Neuronal stem cell (in vitro differentiated cells): ENCODE data around the gene APOC1.

Experiments
- DNase-seq: peaks from one replicate; pipeline ENCODE4 v3.0.0-alpha.2; 2013; ENCODE audit warnings: low spot score
- H2AFZ ChIP-seq: one replicate; pipeline ENCODE4 v1.6.1; 2013; ENCODE audit warnings: mild to moderate bottlenecking, low read length, inconsistent platforms
- H2AK5ac ChIP-seq: 2 replicates; pipeline ENCODE4 v1.6.1; 2013; ENCODE audit warnings: low read depth, mild to moderate bottlenecking, inconsistent platforms, low read length, moderate library complexity, mixed read lengths
- H2BK120ac ChIP-seq: 2 replicates; pipeline ENCODE4 v1.6.1; 2013; ENCODE audit warnings: low read depth, mild to moderate bottlenecking, inconsistent platforms, low read length, moderate library complexity, mixed read lengths
- H2BK12ac ChIP-seq: one replicate; pipeline ENCODE4 v1.6.1; 2013; ENCODE audit warnings: low read length, inconsistent platforms
- H2BK15ac ChIP-seq: 2 replicates; pipeline ENCODE4 v1.6.1; 2013; ENCODE audit warnings: mild to moderate bottlenecking, low read length, inconsistent platforms, mixed read lengths
- H2BK5ac ChIP-seq: one replicate; pipeline ENCODE4 v1.6.1; 2013; ENCODE audit warnings: inconsistent platforms, mild to moderate bottlenecking, low read length, moderate library complexity
- H3K14ac ChIP-seq: one replicate; pipeline ENCODE4 v1.6.1; 2013; ENCODE audit warnings: low read length, inconsistent platforms
- H3K18ac ChIP-seq: 2 replicates; pipeline ENCODE4 v1.6.1; 2013; ENCODE audit warnings: low read length, inconsistent platforms
- H3K23ac ChIP-seq: 2 replicates; pipeline ENCODE4 v1.6.1; 2013; ENCODE audit warnings: low read depth, mild to moderate bottlenecking, mixed read lengths, low read length, inconsistent platforms; ENCODE audit not compliant: poor library complexity
- H3K27ac ChIP-seq: replicated peaks from 3 replicates; pipeline ENCODE4 v1.5.1; 2013; ENCODE audit warnings: low read length, inconsistent platforms
- H3K27me3 ChIP-seq, 3 experiments: 2 replicates each; pipeline ENCODE4 v1.6.1; 2013; ENCODE audit warnings: low read length in 3 of 3, mild to moderate bottlenecking in 2 of 3, inconsistent platforms in 1 of 3, low read depth in 1 of 3, mixed read lengths in 1 of 3, moderate library complexity in 1 of 3; ENCODE audit not compliant: control insufficient read depth in 3 of 3, insufficient read depth in 3 of 3
- H3K36me3 ChIP-seq, 2 donors: replicated peaks in 1 of 2; 2 replicates each; pipeline ENCODE4 v1.6.1; 2013; ENCODE audit warnings: low read length in 2 of 2; ENCODE audit not compliant: control insufficient read depth in 2 of 2, insufficient read depth in 2 of 2
- H3K4ac ChIP-seq: 2 replicates; pipeline ENCODE4 v1.6.1; 2013; ENCODE audit warnings: inconsistent platforms, mild to moderate bottlenecking, low read length, moderate library complexity
- H3K4me1 ChIP-seq, 2 donors: 1 replicate in 1 of 2; 2 replicates in 1 of 2; pipeline ENCODE4 v1.6.1; 2013; ENCODE audit warnings: low read length in 2 of 2, low read depth in 1 of 2; ENCODE audit not compliant: control insufficient read depth in 2 of 2, insufficient read depth in 1 of 2
- H3K4me2 ChIP-seq: one replicate; pipeline ENCODE4 v1.6.1; 2013; ENCODE audit warnings: mild to moderate bottlenecking, low read length, inconsistent platforms; ENCODE audit not compliant: insufficient read depth, poor library complexity, severe bottlenecking
- H3K4me3 ChIP-seq, 2 donors: 2 replicates each; pipeline ENCODE4 v1.5.1; 2013; ENCODE audit warnings: low read length in 2 of 2, mild to moderate bottlenecking in 2 of 2, inconsistent platforms in 1 of 2, moderate library complexity in 1 of 2
- H3K79me1 ChIP-seq: one replicate; pipeline ENCODE4 v1.6.1; 2013; ENCODE audit warnings: low read depth, mild to moderate bottlenecking, inconsistent platforms, low read length, moderate library complexity
- H3K9ac ChIP-seq: one replicate; pipeline ENCODE4 v1.6.1; 2013; ENCODE audit warnings: mild to moderate bottlenecking, low read depth, low read length, inconsistent platforms; ENCODE audit not compliant: poor library complexity
- H3K9me3 ChIP-seq, 2 donors: replicated peaks in 1 of 2; 2 replicates each; pipeline versions ENCODE3 to v1.6.1; 2013; ENCODE audit warnings: low read length in 2 of 2, mild to moderate bottlenecking in 2 of 2, inconsistent platforms in 1 of 2, low read depth in 1 of 2, mixed read lengths in 1 of 2, moderate library complexity in 1 of 2; ENCODE audit not compliant: control insufficient read depth in 2 of 2, insufficient read depth in 1 of 2
- H4K8ac ChIP-seq: one replicate; pipeline ENCODE4 v1.6.1; 2013; ENCODE audit warnings: low read depth, mild to moderate bottlenecking, inconsistent platforms, low read length, moderate library complexity
- H4K91ac ChIP-seq: one replicate; pipeline ENCODE4 v1.6.1; 2013; ENCODE audit warnings: low read length, low read depth, mild to moderate bottlenecking, inconsistent platforms; ENCODE audit not compliant: poor library complexity
- WGBS, 2 donors: extraction: QIAGEN DNeasy Blood & Tissue Kit; methylation state at CpG; one replicate each; pipeline ENCODE4 v1.1.7; 2013; ENCODE audit warnings: missing lambda C conversion rate in 2 of 2, mixed read lengths in 1 of 2; ENCODE audit not compliant: insufficient read length in 2 of 2, insufficient replicate concordance in 1 of 2; ENCODE audit errors: extremely low coverage in 2 of 2; 5-methylcytosine and 5-hydroxymethylcytosine counted together

Gene APOC1

DNA sequence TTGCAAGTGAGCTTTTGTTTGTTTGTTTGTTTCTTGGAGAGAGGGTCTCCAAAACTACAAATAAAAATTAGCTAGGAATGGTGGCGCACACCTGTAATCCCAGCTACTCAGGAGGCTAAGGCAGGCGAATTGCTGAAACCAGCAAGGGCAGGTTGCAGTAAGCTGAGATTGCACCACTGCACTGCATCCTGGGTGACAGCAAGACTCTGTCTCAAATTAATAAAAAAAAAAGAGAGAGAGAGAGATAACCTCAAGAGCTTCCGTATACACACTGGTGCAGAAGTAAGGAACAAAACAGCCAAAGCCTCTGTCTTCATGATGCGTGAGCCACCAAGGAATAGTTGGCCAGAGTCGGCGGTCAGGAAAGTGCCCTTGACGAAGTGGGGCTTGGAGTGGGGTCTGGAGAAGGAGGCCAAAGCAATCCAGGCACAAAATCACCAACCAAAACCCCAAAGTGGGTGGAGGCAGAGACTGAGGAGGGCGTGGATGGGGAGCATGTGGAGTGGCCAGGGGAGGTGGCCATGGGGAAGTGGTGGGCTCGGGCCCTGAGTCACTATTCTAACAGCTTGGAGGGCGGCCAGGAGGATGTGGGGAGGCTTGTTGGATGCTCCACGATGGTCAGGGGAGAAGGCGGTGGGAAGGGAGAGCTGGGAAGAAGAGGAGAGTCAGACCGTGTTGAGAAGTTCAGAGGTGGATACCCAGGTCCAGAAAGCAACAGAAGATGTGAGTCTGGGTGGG lies 44.5 kb upstream of the APOC1 start:
- Histone ChIP-seq H3K27ac (no peak overlapping the region), H3K9ac (no peak overlapping the region), H3K14ac (no peak overlapping the region), H2AFZ (no peak overlapping the region), H2AK5ac (no peak overlapping the region), H3K4me2 (no peak overlapping the region), H2BK5ac (no peak overlapping the region), H4K8ac (no peak overlapping the region), H3K4me3 (no peak overlapping the region), H3K23ac (no peak overlapping the region), H3K79me1 (peaks cover 27% of the 10 kb centered on the region), H2BK12ac (no peak overlapping the region), H3K4ac (no peak overlapping the region), H3K36me3 (peaks cover 63 to 89% of the 10 kb centered on the region in 2 donors), H2BK120ac (no peak overlapping the region), H3K27me3 (no peaks in the 10 kb centered on the region), H2BK15ac (no peak overlapping the region), H3K9me3 (no peaks in the 10 kb centered on the region), H4K91ac (no peak overlapping the region), H3K4me1 (no peaks in the 10 kb centered on the region), H3K18ac (no peak overlapping the region)
- no peak for DNase-seq
- WGBS, 2 donors = no CpG with 5 or more reads among the region's 13 CpGs

DNA sequence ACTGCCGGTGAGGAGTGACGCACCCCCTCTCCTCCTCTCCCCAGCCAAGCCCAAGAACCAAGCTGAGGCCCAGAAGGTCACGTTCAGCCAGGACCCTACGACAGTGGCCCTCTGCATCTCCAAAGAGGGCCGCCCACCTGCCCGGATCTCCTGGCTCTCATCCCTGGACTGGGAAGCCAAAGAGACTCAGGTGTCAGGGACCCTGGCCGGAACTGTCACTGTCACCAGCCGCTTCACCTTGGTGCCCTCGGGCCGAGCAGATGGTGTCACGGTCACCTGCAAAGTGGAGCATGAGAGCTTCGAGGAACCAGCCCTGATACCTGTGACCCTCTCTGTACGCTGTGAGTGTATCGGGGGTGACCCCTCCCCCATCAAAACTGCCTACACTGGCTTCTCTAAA lies 42.6 kb upstream of the APOC1 start:
- Histone ChIP-seq H3K27ac (no peak overlapping the region), H3K14ac (no peak overlapping the region), H3K79me1 (peaks cover 24% of the 10 kb centered on the region), H2BK5ac (no peak overlapping the region), H2BK120ac (no peak overlapping the region), H3K36me3 (peaks cover 67 to 89% of the 10 kb centered on the region in 2 donors), H3K4me2 (no peak overlapping the region), H2AK5ac (no peak overlapping the region), H2AFZ (no peak overlapping the region), H4K91ac (no peak overlapping the region), H3K4me3 (peak overlapping the region in 1 of 2 donors; percentile 13), H2BK12ac (no peak overlapping the region), H4K8ac (no peak overlapping the region), H3K18ac (no peak overlapping the region), H3K9me3 (no peaks in the 10 kb centered on the region), H3K27me3 (no peaks in the 10 kb centered on the region), H3K23ac (peak overlapping the region; percentile 17), H3K9ac (no peak overlapping the region), H2BK15ac (no peak overlapping the region), H3K4me1 (no peaks in the 10 kb centered on the region), H3K4ac (no peak overlapping the region)
- DNase-seq = no peak
- no CpG with 5 or more reads among the region's 14 CpGs for WGBS, 2 donors

GRCh38 chr19:44872661-44873060 lies 41.7 kb upstream of the APOC1 start:
- Histone ChIP-seq H3K9me3 (no peaks in the 10 kb centered on the region), H2BK5ac (no peak overlapping the region), H3K36me3 (peaks cover 70 to 91% of the 10 kb centered on the region in 2 donors), H2AFZ (no peak overlapping the region), H2AK5ac (no peak overlapping the region), H3K4ac (no peak overlapping the region), H3K18ac (no peak overlapping the region), H3K79me1 (peaks cover 20% of the 10 kb centered on the region), H3K14ac (no peak overlapping the region), H2BK12ac (no peak overlapping the region), H3K4me1 (no peaks in the 10 kb centered on the region), H3K27ac (no peak overlapping the region), H3K4me2 (no peak overlapping the region), H3K9ac (no peak overlapping the region), H4K8ac (no peak overlapping the region), H2BK15ac (no peak overlapping the region), H3K4me3 (no peak overlapping the region), H4K91ac (no peak overlapping the region), H3K27me3 (no peaks in the 10 kb centered on the region), H2BK120ac (no peak overlapping the region), H3K23ac (no peak overlapping the region)
- no CpG with 5 or more reads among the region's 4 CpGs for WGBS, 2 donors
- no peak for DNase-seq

DNA sequence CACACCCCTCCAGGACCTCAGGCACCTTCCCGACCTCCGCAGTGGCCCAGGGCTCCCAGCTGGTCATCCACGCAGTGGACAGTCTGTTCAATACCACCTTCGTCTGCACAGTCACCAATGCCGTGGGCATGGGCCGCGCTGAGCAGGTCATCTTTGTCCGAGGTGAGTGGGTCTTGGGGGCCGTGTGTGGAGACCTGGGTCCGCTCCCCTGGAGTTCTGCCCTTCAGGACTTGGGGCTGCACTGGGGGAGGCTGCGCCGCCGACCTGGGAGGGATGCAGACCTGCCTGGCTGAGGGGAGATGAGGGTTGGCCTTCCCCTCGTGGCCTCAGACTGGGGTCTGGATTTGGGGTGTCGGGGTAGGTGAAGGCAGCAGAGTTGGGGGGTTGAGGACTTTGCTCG lies 40.1 kb upstream of the APOC1 start:
- H3K36me3 ChIP-seq = peaks cover 72 to 94% of the 10 kb centered on the region in 2 donors
- H2AFZ ChIP-seq = no peak overlapping the region
- no peaks in the 10 kb centered on the region for H3K9me3 ChIP-seq
- no peak overlapping the region for H3K18ac ChIP-seq
- no peaks in the 10 kb centered on the region for H3K27me3 ChIP-seq
- H3K79me1 ChIP-seq = peaks cover 17% of the 10 kb centered on the region
- peak overlapping the region; percentile 19 for H3K23ac ChIP-seq
- peak overlapping the region; percentile 35 for H3K9ac ChIP-seq
- no peak overlapping the region for H2BK15ac ChIP-seq
- H2BK12ac ChIP-seq = no peak overlapping the region
- no peak overlapping the region for H3K4me2 ChIP-seq
- no peak overlapping the region for H2BK120ac ChIP-seq
- H3K4ac ChIP-seq = no peak overlapping the region
- H2AK5ac ChIP-seq = no peak overlapping the region
- no peak for DNase-seq
- H4K8ac ChIP-seq = peak overlapping the region; percentile 6
- no peak overlapping the region for H2BK5ac ChIP-seq
- no peak overlapping the region for H3K4me3 ChIP-seq
- WGBS, 2 donors = no CpG with 5 or more reads among the region's 16 CpGs
- no peak overlapping the region for H3K27ac ChIP-seq
- no peak overlapping the region for H4K91ac ChIP-seq
- H3K14ac ChIP-seq = no peak overlapping the region
- no peaks in the 10 kb centered on the region for H3K4me1 ChIP-seq
